ENCODE measurements around the gene HK1.

Gene HK1

DNA sequence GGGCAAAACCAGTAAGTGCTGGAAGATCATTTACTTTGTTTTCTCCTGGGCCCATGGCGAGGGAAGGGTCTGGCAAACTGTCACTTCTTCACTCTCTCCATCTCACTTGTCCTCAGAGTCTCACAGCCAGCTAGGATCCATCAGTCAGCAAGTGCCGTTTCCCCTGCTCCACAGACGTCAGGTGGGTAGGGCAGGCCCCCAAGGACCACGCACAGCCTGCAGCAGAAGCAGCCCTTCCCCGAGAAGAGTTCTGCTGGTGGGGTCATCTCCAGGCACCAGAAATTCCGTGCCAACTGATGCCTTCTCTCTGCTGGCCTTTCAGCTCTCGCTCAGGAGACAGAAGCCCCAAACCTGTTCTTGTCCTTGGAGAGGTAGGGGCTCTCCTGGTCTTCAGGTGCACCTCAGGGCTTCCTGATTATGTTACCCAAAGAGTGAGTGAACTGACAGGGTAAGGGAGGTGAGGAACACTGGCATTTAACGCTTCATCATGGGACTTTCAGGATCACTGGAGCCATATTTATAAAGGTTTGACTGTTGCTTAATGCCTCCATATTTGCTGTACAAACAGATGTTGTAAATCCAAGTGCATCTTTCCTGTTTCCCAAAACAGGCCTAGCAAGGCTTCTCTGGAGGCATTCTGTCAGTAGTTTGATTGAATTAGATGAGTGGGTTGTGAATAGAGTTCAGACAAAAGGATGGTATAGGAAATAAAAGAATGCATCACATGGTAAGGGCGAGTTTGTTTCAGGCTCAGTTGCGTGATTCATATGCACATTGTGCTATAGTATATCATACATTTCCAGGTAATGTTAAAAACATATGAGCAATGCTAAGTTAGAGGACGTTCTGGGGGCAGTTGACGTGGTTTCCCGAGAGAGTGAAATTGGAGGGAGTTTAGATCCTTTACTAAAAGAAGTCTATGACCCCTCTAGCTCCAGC, 159.3 kb downstream of the HK1 start:
- Histone ChIP-seq H3K36me3 (ENCODE audit: insufficient read depth, low read length) (no peaks in the 10 kb centered on the region), H2AFZ (ENCODE audit: low read depth, low read length) (no peak overlapping the region), H3K79me2 (ENCODE audit: insufficient read depth, low read length) (no peaks in the 10 kb centered on the region), H3K9ac (ENCODE audit: low read depth, low read length) (no peak overlapping the region), H3K4me1 (ENCODE audit: insufficient read depth, low read length) (no peaks in the 10 kb centered on the region), H3K27ac (ENCODE audit: low read length) (no peak overlapping the region), H3K27me3 (ENCODE audit: insufficient read depth, low read length, poor library complexity) (peaks cover 7% of the 10 kb centered on the region), H3K4me3 (ENCODE audit: low read depth in 1 of 2, low read length in 2 of 2) (no peak overlapping the region), H4K20me1 (ENCODE audit: insufficient read depth, low read length) (no peaks in the 10 kb centered on the region), H3K9me3 (ENCODE audit: insufficient read depth, low read length, severe bottlenecking) (no peaks in the 10 kb centered on the region), H3K4me2 (ENCODE audit: insufficient read depth, low read length) (no peak overlapping the region)
- DNase-seq (no peak), ATAC-seq (ENCODE audit: insufficient read depth, low read depth) (no peak)
- TF ChIP-seq, protein P1, sequence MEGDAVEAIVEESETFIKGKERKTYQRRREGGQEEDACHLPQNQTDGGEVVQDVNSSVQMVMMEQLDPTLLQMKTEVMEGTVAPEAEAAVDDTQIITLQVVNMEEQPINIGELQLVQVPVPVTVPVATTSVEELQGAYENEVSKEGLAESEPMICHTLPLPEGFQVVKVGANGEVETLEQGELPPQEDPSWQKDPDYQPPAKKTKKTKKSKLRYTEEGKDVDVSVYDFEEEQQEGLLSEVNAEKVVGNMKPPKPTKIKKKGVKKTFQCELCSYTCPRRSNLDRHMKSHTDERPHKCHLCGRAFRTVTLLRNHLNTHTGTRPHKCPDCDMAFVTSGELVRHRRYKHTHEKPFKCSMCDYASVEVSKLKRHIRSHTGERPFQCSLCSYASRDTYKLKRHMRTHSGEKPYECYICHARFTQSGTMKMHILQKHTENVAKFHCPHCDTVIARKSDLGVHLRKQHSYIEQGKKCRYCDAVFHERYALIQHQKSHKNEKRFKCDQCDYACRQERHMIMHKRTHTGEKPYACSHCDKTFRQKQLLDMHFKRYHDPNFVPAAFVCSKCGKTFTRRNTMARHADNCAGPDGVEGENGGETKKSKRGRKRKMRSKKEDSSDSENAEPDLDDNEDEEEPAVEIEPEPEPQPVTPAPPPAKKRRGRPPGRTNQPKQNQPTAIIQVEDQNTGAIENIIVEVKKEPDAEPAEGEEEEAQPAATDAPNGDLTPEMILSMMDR (IDR thresholded peaks at IDR 0.05; ENCODE audit: borderline replicate concordance, extremely low read depth, low read length, poor library complexity, severe bottlenecking), result no peak
- TF ChIP-seq EZH2 (IDR thresholded peaks at IDR 0.05; ENCODE audit: borderline replicate concordance, low read depth, low read length, severe bottlenecking), result no peak

DNA sequence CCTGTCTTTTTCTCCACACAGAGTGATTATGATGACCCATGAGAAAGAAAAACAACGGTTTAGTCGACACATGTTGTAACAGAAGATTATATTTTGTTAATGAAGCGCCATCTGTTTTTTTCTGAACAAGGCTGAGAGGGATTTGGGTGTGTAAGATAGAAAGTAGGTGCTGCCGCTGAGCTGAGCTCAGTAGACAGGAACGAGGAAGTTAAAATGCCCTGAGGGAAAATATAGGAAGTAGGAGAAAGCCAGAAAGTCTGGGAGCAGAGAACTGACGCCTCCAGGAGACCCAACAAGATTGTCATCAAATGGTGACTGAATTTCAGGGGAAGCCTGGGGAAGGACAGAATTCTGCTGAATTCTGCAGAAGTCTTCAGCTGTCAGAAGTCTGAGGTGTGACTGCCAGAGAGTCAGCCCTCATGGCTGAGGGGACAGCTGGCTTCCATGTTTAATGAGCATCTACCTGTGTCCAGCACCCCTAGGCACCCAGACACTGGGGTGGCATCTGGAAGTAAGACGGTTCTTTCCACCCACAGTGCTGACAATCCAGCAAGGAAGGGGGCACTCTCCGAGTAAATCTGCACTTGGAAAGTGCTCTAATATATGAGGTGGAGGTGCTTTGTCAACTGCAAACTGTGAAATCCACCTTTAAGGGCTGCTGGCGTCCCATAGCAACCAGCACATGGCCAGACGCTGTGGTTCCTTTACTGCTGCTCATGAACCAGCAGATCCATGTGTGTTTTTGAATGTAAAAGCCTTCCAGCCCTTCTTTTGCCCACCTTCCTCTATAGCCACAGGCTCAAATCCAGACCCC, 160.4 kb downstream of the HK1 start:
- DNase-seq (no peak), ATAC-seq (ENCODE audit: insufficient read depth, low read depth) (no peak)
- H2AFZ ChIP-seq (ENCODE audit: low read depth, low read length), result no peak overlapping the region
- H3K4me1 ChIP-seq (ENCODE audit: insufficient read depth, low read length), result no peaks in the 10 kb centered on the region
- no peak overlapping the region for H3K27ac ChIP-seq (ENCODE audit: low read length)
- no peak overlapping the region for H3K4me3 ChIP-seq (ENCODE audit: low read depth in 1 of 2, low read length in 2 of 2)
- no peak overlapping the region for H3K4me2 ChIP-seq (ENCODE audit: insufficient read depth, low read length)
- TF ChIP-seq, protein P1 (IDR thresholded peaks at IDR 0.05; ENCODE audit: borderline replicate concordance, extremely low read depth, low read length, poor library complexity, severe bottlenecking), result no peak
- no peak for TF ChIP-seq EZH2 (IDR thresholded peaks at IDR 0.05; ENCODE audit: borderline replicate concordance, low read depth, low read length, severe bottlenecking)
- no peaks in the 10 kb centered on the region for H4K20me1 ChIP-seq (ENCODE audit: insufficient read depth, low read length)
- no peaks in the 10 kb centered on the region for H3K9me3 ChIP-seq (ENCODE audit: insufficient read depth, low read length, severe bottlenecking)
- H3K36me3 ChIP-seq (ENCODE audit: insufficient read depth, low read length), result no peaks in the 10 kb centered on the region
- no peaks in the 10 kb centered on the region for H3K79me2 ChIP-seq (ENCODE audit: insufficient read depth, low read length)
- H3K9ac ChIP-seq (ENCODE audit: low read depth, low read length), result no peak overlapping the region
- peaks cover 3% of the 10 kb centered on the region for H3K27me3 ChIP-seq (ENCODE audit: insufficient read depth, low read length, poor library complexity)

DNA sequence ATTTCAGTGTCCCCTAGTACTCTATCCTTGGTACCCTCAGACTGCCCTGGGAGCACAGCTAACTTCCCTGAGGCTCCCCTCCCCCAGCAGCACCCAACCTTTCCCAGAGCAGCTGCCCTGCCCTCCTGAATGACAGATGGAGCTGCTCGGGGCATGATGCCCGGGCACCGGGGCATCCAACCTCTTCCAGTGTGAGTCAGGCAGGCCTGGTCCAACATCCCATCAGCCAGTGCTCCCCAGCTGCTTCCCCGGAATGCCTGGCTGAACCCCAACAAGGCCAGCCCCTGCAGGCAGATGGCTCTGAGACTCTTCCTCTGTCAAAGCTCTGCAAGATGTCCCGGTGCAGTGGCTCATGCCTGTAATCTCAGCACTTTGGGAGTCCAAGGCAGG, 161.0 kb downstream of the HK1 start:
- no peak for DNase-seq
- Histone ChIP-seq H3K4me1 (ENCODE audit: insufficient read depth, low read length) (no peaks in the 10 kb centered on the region), H4K20me1 (ENCODE audit: insufficient read depth, low read length) (no peaks in the 10 kb centered on the region), H2AFZ (ENCODE audit: low read depth, low read length) (no peak overlapping the region), H3K27me3 (ENCODE audit: insufficient read depth, low read length, poor library complexity) (peaks cover 3% of the 10 kb centered on the region), H3K79me2 (ENCODE audit: insufficient read depth, low read length) (no peaks in the 10 kb centered on the region), H3K4me2 (ENCODE audit: insufficient read depth, low read length) (no peak overlapping the region), H3K4me3 (ENCODE audit: low read depth in 1 of 2, low read length in 2 of 2) (no peak overlapping the region), H3K27ac (ENCODE audit: low read length) (no peak overlapping the region), H3K9me3 (ENCODE audit: insufficient read depth, low read length, severe bottlenecking) (no peaks in the 10 kb centered on the region), H3K9ac (ENCODE audit: low read depth, low read length) (no peak overlapping the region), H3K36me3 (ENCODE audit: insufficient read depth, low read length) (no peaks in the 10 kb centered on the region)
- TF ChIP-seq, protein P1 (IDR thresholded peaks at IDR 0.05; ENCODE audit: borderline replicate concordance, extremely low read depth, low read length, poor library complexity, severe bottlenecking), result no peak
- TF ChIP-seq EZH2 (IDR thresholded peaks at IDR 0.05; ENCODE audit: borderline replicate concordance, low read depth, low read length, severe bottlenecking), result no peak
- no peak for ATAC-seq (ENCODE audit: insufficient read depth, low read depth)
